BLaER1 treated with 17β-estradiol and CSF1 and Interleukin-3, amounts not matched to agents 10 nM and 100 nM (cell line): ENCODE results near the gene MAP2K6.
A peak's percentile ranks its signal among the peaks of the same experiment; 100 is the strongest.
"Not testable (repeated sequence)": the region's sequence is repeated elsewhere in the genome, so short reads cannot be mapped to it uniquely, and the experiment has no call there.

Experiments used
- H3K27ac ChIP-seq, 11 experiments: shearing (Covaris generic); formaldehyde crosslinking; 2 replicates each; pipeline ENCODE4 v1.8.1; 2022
- H3K27me3 ChIP-seq, 11 experiments: shearing (Covaris generic); formaldehyde crosslinking; 2 replicates each; pipeline ENCODE4 v1.8.1; 2022
- H3K36me3 ChIP-seq, 11 experiments: shearing (Covaris generic); formaldehyde crosslinking; 2 replicates each; pipeline ENCODE4 v1.8.1; 2022
- H3K4me1 ChIP-seq, 10 experiments: shearing (Covaris generic); formaldehyde crosslinking; 2 replicates each; pipeline ENCODE4 v1.8.1; 2022
- H3K4me2 ChIP-seq, 11 experiments: shearing (Covaris generic); formaldehyde crosslinking; 2 replicates each; pipeline ENCODE4 v1.8.1; 2022
- H3K4me3 ChIP-seq, 10 experiments: shearing (Covaris generic); formaldehyde crosslinking; 2 replicates each; pipeline ENCODE4 v1.8.1; 2022
- H3K9ac ChIP-seq, 11 experiments: shearing (Covaris generic); formaldehyde crosslinking; 2 replicates each; pipeline ENCODE4 v1.8.1; 2022
- H3K9me3 ChIP-seq, 11 experiments: shearing (Covaris generic); formaldehyde crosslinking; replicated peaks in 1 of 11; 2 replicates each; pipeline ENCODE4 v1.8.1; 2022
- H4K20me1 ChIP-seq, 11 experiments: shearing (Covaris generic); formaldehyde crosslinking; 2 replicates each; pipeline ENCODE4 v1.8.1; 2022
- Cebpa-rat ChIP-seq, 11 experiments: shearing (Covaris generic); IDR thresholded peaks; 2 replicates each; pipeline ENCODE4 v1.8.1; 2022

Gene MAP2K6

DNA sequence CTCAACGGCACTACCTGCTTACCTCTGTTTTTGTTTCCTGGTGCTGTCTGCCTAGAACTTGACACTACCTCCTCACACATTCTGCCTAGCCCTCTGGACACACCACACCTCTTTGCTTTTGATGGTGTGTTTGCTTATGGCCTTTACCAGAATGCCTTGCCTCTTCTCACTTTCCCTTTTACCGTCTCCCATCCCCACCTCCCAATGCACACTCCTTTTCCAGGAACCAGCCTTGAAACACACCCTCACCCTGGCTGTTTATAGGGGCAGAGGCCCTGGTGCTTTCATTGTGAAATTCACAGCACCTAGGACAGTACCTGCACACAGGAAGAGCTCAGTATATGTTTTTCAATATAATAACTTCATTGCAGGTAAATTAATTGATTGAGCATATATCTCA, 56.2 kb downstream of the MAP2K6 start:
- Histone ChIP-seq H3K4me3 (no peak overlapping the region), H3K9me3 (peaks cover 0 to 16% (median 2%) of the 10 kb centered on the region in 11 experiments; a peak in 5 of 22 replicates), H3K27ac (no peak overlapping the region), H3K4me2 (no peak overlapping the region), H4K20me1 (no peaks in the 10 kb centered on the region), H3K27me3 (no peaks in the 10 kb centered on the region), H3K9ac (no peak overlapping the region), H3K36me3 (0 out of 22 replicates have a peak, but pooled peaks cover 0 to 6% (median 0%) of the 10 kb centered on the region in 11 experiments), H3K4me1 (no peaks in the 10 kb centered on the region; a peak in 2 of 20 replicates)
- no peak for TF ChIP-seq Cebpa-rat (IDR thresholded peaks at IDR 0.05)

DNA sequence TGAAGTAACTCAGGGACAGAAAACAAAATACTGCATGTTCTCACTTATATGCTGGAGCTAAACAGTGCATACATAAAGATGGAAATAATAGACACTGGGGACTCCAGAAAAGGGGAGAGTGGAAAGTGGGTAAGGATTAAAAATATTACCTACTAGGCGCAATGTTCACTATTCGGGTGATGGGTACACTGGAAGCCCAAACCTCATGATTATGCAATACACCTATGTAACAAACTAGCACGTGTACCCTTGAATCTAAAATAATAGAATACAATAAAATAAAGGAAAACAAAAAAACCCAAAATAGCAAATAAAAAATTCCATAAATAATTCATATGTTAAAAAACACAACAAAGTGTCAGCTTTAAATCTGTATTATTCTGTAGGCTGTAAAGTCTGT, 56.9 kb downstream of the MAP2K6 start:
- no peaks in the 10 kb centered on the region for H4K20me1 ChIP-seq
- peaks cover 0 to 21% (median 4%) of the 10 kb centered on the region in 11 experiments; a peak in 9 of 22 replicates for H3K9me3 ChIP-seq
- H3K27ac ChIP-seq = no peak overlapping the region
- no peak overlapping the region for H3K4me2 ChIP-seq
- no peaks in the 10 kb centered on the region for H3K27me3 ChIP-seq
- 0 out of 22 replicates have a peak, but pooled peaks cover 0 to 6% (median 0%) of the 10 kb centered on the region in 11 experiments for H3K36me3 ChIP-seq
- H3K9ac ChIP-seq = no peak overlapping the region
- no peaks in the 10 kb centered on the region; a peak in 2 of 20 replicates for H3K4me1 ChIP-seq
- TF ChIP-seq Cebpa-rat (IDR thresholded peaks at IDR 0.05) = no peak; a peak in 1 of 22 replicates
- no peak overlapping the region for H3K4me3 ChIP-seq

DNA sequence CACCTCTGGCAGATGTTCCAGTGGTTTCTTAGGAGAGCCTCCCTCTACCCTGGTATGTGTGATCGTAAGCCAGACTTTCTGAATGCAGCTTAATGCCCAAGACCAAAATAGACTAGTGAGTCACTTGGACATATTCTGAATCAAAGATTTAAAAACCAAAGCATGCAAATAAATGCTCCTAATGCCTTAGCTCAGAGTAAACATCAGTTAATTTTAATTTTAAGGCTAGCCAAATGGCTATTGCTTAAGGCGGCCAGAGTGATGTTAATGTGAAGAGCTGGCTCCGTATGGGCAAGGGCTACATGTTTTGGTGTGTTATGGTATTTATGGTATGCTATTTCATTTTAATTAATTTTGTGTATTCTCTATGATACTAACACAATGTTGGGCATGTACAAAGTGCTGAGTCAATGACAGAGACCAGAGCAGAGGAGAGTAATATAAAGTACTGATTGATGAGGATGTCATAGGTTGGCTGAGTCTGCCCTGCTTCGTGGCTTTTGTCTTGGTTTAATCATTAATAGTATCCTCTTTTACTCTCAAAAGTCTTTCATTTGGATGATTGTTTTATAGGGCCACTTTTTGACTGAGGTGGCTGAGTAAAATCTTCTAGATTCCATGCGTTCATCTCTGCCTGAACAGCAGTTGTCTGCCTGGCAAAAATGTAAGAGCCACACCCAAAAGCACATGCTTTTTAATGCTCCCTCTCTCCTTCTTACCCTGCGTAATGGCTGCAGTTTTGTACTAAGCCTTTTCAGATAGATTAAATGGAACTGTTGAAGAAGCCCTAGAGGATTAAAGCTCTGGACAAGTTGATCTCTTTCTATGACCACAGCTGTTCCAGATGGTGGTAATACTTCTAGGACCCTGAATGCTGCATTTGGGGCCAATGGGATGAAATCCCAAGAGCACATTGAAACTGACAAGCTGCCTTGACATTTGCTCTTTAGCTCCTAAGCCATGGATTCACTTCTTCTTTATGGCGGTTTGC, 59.6 kb downstream of the MAP2K6 start:
- Histone ChIP-seq H3K4me3 (no peak overlapping the region), H3K4me1 (peaks cover 0 to 17% (median 15%) of the 10 kb centered on the region in 10 experiments; a peak in 17 of 20 replicates), H3K36me3 (peaks cover 0 to 13% (median 0%) of the 10 kb centered on the region in 11 experiments; a peak in 1 of 22 replicates), H3K4me2 (peak overlapping the region in 1 of 11 experiments; percentile 28; a peak in 1 of 22 replicates), H3K9me3 (peaks cover 0 to 18% (median 4%) of the 10 kb centered on the region in 11 experiments; a peak in 10 of 22 replicates), H3K27me3 (no peaks in the 10 kb centered on the region), H3K27ac (no peak overlapping the region), H4K20me1 (no peaks in the 10 kb centered on the region), H3K9ac (no peak overlapping the region)
- TF ChIP-seq Cebpa-rat (IDR thresholded peaks at IDR 0.05) = no peak

GRCh38 chr17:69477204-69477902, 62.9 kb downstream of the MAP2K6 start:
- no peak overlapping the region for H3K9ac ChIP-seq
- H3K27me3 ChIP-seq = no peaks in the 10 kb centered on the region
- H4K20me1 ChIP-seq = no peaks in the 10 kb centered on the region
- no peak for TF ChIP-seq Cebpa-rat (IDR thresholded peaks at IDR 0.05)
- H3K4me2 ChIP-seq = peak overlapping the region in 5 of 11 experiments; percentile 8 to 48 (median 39); a peak in 5 of 22 replicates
- H3K36me3 ChIP-seq = peaks cover 0 to 7% (median 0%) of the 10 kb centered on the region in 11 experiments; a peak in 1 of 22 replicates
- no peak overlapping the region for H3K27ac ChIP-seq
- no peak overlapping the region for H3K4me3 ChIP-seq
- peaks cover 6 to 23% (median 20%) of the 10 kb centered on the region in 10 experiments; a peak in 18 of 20 replicates for H3K4me1 ChIP-seq
- H3K9me3 ChIP-seq = peaks cover 0 to 18% (median 4%) of the 10 kb centered on the region in 11 experiments; a peak in 10 of 22 replicates

GRCh38 chr17:69477903-69478266, 63.4 kb downstream of the MAP2K6 start:
- H3K9ac ChIP-seq = no peak overlapping the region
- peaks cover 0 to 18% (median 4%) of the 10 kb centered on the region in 11 experiments; a peak in 9 of 22 replicates for H3K9me3 ChIP-seq
- no peaks in the 10 kb centered on the region for H4K20me1 ChIP-seq
- H3K27ac ChIP-seq = no peak overlapping the region
- peak overlapping the region in 9 of 11 experiments; percentile 8 to 50 (median 41); a peak in 16 of 22 replicates for H3K4me2 ChIP-seq
- peaks cover 6 to 23% (median 20%) of the 10 kb centered on the region in 10 experiments; a peak in 18 of 20 replicates for H3K4me1 ChIP-seq
- no peak overlapping the region for H3K4me3 ChIP-seq
- no peaks in the 10 kb centered on the region for H3K27me3 ChIP-seq
- no peak for TF ChIP-seq Cebpa-rat (IDR thresholded peaks at IDR 0.05)
- peaks cover 0 to 7% (median 0%) of the 10 kb centered on the region in 11 experiments; a peak in 1 of 22 replicates for H3K36me3 ChIP-seq

DNA sequence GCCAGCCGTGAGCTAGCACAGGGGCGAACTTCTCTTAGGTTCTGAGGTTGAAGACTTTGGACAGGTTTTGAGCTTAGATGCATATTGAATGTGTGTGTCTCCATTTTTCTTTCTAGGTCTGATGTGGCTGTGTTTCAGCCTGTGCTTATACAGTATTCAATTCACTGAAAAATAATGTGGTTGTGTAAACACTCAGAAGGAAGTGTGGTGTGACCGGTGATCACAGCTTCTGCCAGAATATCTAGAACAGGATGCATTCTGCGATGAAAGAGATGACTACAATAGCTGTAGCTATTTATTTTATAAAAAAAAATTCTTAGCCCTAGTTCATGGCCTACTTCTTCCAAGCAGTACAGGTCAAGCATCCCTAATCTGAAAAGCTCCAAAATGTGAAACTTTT, 64.4 kb downstream of the MAP2K6 start:
- H3K4me2 ChIP-seq = peak overlapping the region in 9 of 11 experiments; percentile 8 to 50 (median 41); a peak in 16 of 22 replicates
- H3K27me3 ChIP-seq = no peaks in the 10 kb centered on the region
- no peak overlapping the region for H3K9ac ChIP-seq
- peaks cover 0 to 18% (median 4%) of the 10 kb centered on the region in 11 experiments; a peak in 9 of 22 replicates for H3K9me3 ChIP-seq
- H3K27ac ChIP-seq = no peak overlapping the region; a peak in 1 of 22 replicates
- no peak for TF ChIP-seq Cebpa-rat (IDR thresholded peaks at IDR 0.05)
- no peaks in the 10 kb centered on the region for H4K20me1 ChIP-seq
- H3K4me1 ChIP-seq = peaks cover 6 to 23% (median 20%) of the 10 kb centered on the region in 10 experiments; a peak in 18 of 20 replicates
- H3K4me3 ChIP-seq = no peak overlapping the region
- peaks cover 0 to 7% (median 0%) of the 10 kb centered on the region in 11 experiments; a peak in 1 of 22 replicates for H3K36me3 ChIP-seq

- H3K27ac ChIP-seq, H3K9ac ChIP-seq, H3K27me3 ChIP-seq, H3K36me3 ChIP-seq, H4K20me1 ChIP-seq, H3K4me3 ChIP-seq: not testable (repeated sequence)
- peak overlapping the region in 3 of 11 experiments; percentile 8 to 33 (median 21); a peak in 7 of 22 replicates for H3K4me2 ChIP-seq
- H3K4me1 ChIP-seq = peaks cover 6 to 23% (median 20%) of the 10 kb centered on the region in 10 experiments; a peak in 18 of 20 replicates
- peaks cover 0 to 18% (median 4%) of the 10 kb centered on the region in 11 experiments; a peak in 9 of 22 replicates for H3K9me3 ChIP-seq
Observed at GRCh38 chr17:69479756-69480155, 65.3 kb downstream of the MAP2K6 start.

DNA sequence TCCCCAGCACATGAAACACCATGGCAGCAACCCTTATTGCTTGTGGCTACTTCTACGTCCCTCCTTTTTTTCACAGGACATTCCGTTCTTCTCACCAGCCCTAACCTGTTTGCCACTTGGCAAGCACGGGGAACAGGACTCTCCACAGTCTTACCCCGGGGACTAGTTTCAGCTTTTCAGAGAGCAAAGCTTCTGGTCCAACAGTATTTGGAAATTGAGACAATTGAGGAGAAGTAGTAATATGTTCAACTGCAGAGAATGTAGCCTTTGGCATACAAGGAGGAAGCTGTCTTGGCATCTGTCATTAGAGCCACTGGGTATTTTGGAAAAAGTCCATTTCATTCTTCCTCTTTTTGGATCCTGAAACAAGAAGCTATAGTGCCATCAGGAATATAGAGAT, 65.7 kb downstream of the MAP2K6 start:
- H3K36me3 ChIP-seq = peaks cover 0 to 7% (median 0%) of the 10 kb centered on the region in 11 experiments; a peak in 1 of 22 replicates
- peaks cover 0 to 18% (median 4%) of the 10 kb centered on the region in 11 experiments; a peak in 9 of 22 replicates for H3K9me3 ChIP-seq
- no peaks in the 10 kb centered on the region for H3K27me3 ChIP-seq
- H3K9ac ChIP-seq = no peak overlapping the region
- no peak overlapping the region for H3K27ac ChIP-seq
- H3K4me2 ChIP-seq = 0 out of 22 replicates have a peak overlapping the region, but pooled peaks of 1 of the 11 experiments have one; percentile 12
- H3K4me3 ChIP-seq = no peak overlapping the region
- H4K20me1 ChIP-seq = no peaks in the 10 kb centered on the region
- no peak for TF ChIP-seq Cebpa-rat (IDR thresholded peaks at IDR 0.05)
- peaks cover 8 to 23% (median 21%) of the 10 kb centered on the region in 10 experiments for H3K4me1 ChIP-seq
